A549 (cell line): ENCODE measurements around the gene DRGX. TPM values are rescaled to one million over a fixed set of nuclear protein-coding genes. Genes with fewer than 3 reads are reported as not detected.

Experiments used
- ATAC-seq, 2 experiments: fragments of 200-7000 bp in 1 of 2; fragments of >200 bp in 1 of 2; cut with Nextera tagmentation in 1 of 2; cut with Tn5 transposase in 1 of 2; 3 replicates each; pipeline versions ENCODE4 v1.8.0 to v1.9.1; 2018 to 2020; ENCODE audit warnings: mild to moderate bottlenecking in 1 of 2, moderate library complexity in 1 of 2
- CTCF ChIA-PET: fragments of 300-600 bp; sonication (Branson Sonifier 250); formaldehyde crosslinking; extraction: SDS; loops from one replicate; lab custom pipeline; 2021; ENCODE audit warnings: antibody characterized with exemption, inconsistent platforms; lab: Yijun Ruan, JAX
- POLR2A ChIA-PET: fragments of 350-600 bp; formaldehyde crosslinking; extraction: SDS; loops from one replicate; lab custom pipeline; 2021; ENCODE audit warnings: antibody characterized with exemption, inconsistent platforms; lab: Yijun Ruan, JAX
- DNase-seq, 2 experiments: peaks; one replicate each; pipeline versions ENCODE4 v3.0.0 to v3.0.0-alpha.2; 2011 to 2016; ENCODE audit warnings: low read depth in 1 of 2, low spot score in 1 of 2
- FAIRE-seq: peaks from 2 replicates; lab custom pipeline; 2011; peaks lifted over from hg19 to GRCh38; lab: Jason Lieb, UNC
- H3K27ac ChIP-seq, 2 experiments: fragments of >200 bp; sonication (Bioruptor Twin); formaldehyde crosslinking; 3 replicates each; pipeline ENCODE4 v1.5.1; 2016 to 2017
- H3K4me1 ChIP-seq: fragments of >200 bp; sonication (Bioruptor Twin); formaldehyde crosslinking; 3 replicates; pipeline ENCODE4 v1.6.1; 2016
- H3K4me2 ChIP-seq: fragments of >200 bp; sonication (Bioruptor Twin); formaldehyde crosslinking; 3 replicates; pipeline ENCODE4 v1.6.1; 2016
- H3K4me3 ChIP-seq: fragments of >200 bp; sonication (Bioruptor Twin); formaldehyde crosslinking; 3 replicates; pipeline ENCODE4 v1.5.1; 2016
- H3K9me3 ChIP-seq: fragments of >200 bp; sonication (Bioruptor Twin); formaldehyde crosslinking; 3 replicates; pipeline ENCODE4 v1.6.1; 2016
- BHLHE40 ChIP-seq: IDR thresholded peaks from 2 replicates; pipeline ENCODE4 v1.6.1; 2012; ENCODE audit warnings: low read depth, low read length, inconsistent platforms
- CBX2 ChIP-seq: fragments of 200-600 bp; sonication (generic); IDR thresholded peaks from 2 replicates; pipeline ENCODE4 v1.6.1; 2016; ENCODE audit warnings: low read depth, mild to moderate bottlenecking, borderline replicate concordance
- CBX8 ChIP-seq: fragments of 200-600 bp; sonication (generic); IDR thresholded peaks from 2 replicates; pipeline ENCODE4 v1.6.1; 2016
- CEBPB ChIP-seq, 2 experiments: fragments of >200 bp in 1 of 2; sonication (Bioruptor Twin) in 1 of 2; formaldehyde crosslinking in 1 of 2; IDR thresholded peaks; 2 replicates each; pipeline ENCODE4 v1.6.1; 2012 to 2016
- CHD4 ChIP-seq: fragments of 200-600 bp; sonication (generic); IDR thresholded peaks from 2 replicates; pipeline ENCODE4 v1.6.1; 2016; ENCODE audit warnings: antibody characterized with exemption, mild to moderate bottlenecking, borderline replicate concordance
- EHMT2 ChIP-seq: fragments of 200-600 bp; sonication (generic); IDR thresholded peaks from 2 replicates; pipeline ENCODE4 v1.6.1; 2016; ENCODE audit warnings: antibody characterized with exemption, low read depth, mild to moderate bottlenecking, moderate library complexity
- EP300 ChIP-seq, 2 experiments: fragments of >200 bp; sonication (Bioruptor Twin); formaldehyde crosslinking; IDR thresholded peaks; 2 replicates in 1 of 2; 3 replicates in 1 of 2; pipeline ENCODE4 v1.6.1; 2016 to 2017
- ESRRA ChIP-seq: fragments of 150-350 bp; IDR thresholded peaks from 2 replicates; pipeline ENCODE4 v1.6.1; 2014; ENCODE audit warnings: mild to moderate bottlenecking, low read length, borderline replicate concordance
- FOSB ChIP-seq: fragments of 250-450 bp; sonication (Bioruptor Pico); IDR thresholded peaks from 2 replicates; pipeline ENCODE4 v1.5.0; 2020; ENCODE audit warnings: mild to moderate bottlenecking, moderate library complexity
- FOXS1 ChIP-seq: fragments of 250-450 bp; sonication (Bioruptor Pico); IDR thresholded peaks from 2 replicates; pipeline ENCODE4 v1.5.0; 2020; ENCODE audit warnings: mild to moderate bottlenecking, moderate library complexity
- GATA3 ChIP-seq: IDR thresholded peaks from 2 replicates; pipeline ENCODE4 v1.6.1; 2012; ENCODE audit warnings: borderline replicate concordance
- HDAC2 ChIP-seq: fragments of 200-600 bp; sonication (generic); IDR thresholded peaks from 2 replicates; pipeline ENCODE4 v1.6.1; 2016
- HOXB5 ChIP-seq: fragments of 250-450 bp; sonication (Bioruptor Pico); IDR thresholded peaks from 2 replicates; pipeline ENCODE4 v1.5.0; 2020; ENCODE audit warnings: mild to moderate bottlenecking, moderate library complexity
- JUN ChIP-seq, 2 experiments: fragments of >200 bp; sonication (Bioruptor Twin); formaldehyde crosslinking; IDR thresholded peaks; 2 replicates in 1 of 2; 3 replicates in 1 of 2; pipeline ENCODE4 v1.6.1; 2016 to 2017
- KDM1A ChIP-seq: fragments of 200-600 bp; sonication (generic); IDR thresholded peaks from 2 replicates; pipeline ENCODE4 v1.6.1; 2016; ENCODE audit warnings: low read depth, mild to moderate bottlenecking
- KDM5A ChIP-seq: fragments of 200-600 bp; sonication (generic); IDR thresholded peaks from 2 replicates; pipeline ENCODE4 v1.6.1; 2016; ENCODE audit warnings: antibody characterized with exemption, mild to moderate bottlenecking
- MAX ChIP-seq: IDR thresholded peaks from 2 replicates; pipeline ENCODE4 v1.6.1; 2012
- MAZ ChIP-seq: fragments of 150-350 bp; IDR thresholded peaks from 2 replicates; pipeline ENCODE4 v1.6.1; 2014; ENCODE audit warnings: antibody characterized with exemption, low read depth, low read length, borderline replicate concordance
- NPAS2 ChIP-seq: fragments of 250-450 bp; sonication (Bioruptor Pico); IDR thresholded peaks from 2 replicates; pipeline ENCODE4 v1.8.0; 2022; ENCODE audit warnings: mild to moderate bottlenecking, moderate library complexity, borderline replicate concordance
- NR3C1 ChIP-seq: fragments of >200 bp; sonication (Bioruptor Twin); formaldehyde crosslinking; IDR thresholded peaks from 3 replicates; pipeline ENCODE4 v1.6.1; 2017
- POLR2A ChIP-seq: IDR thresholded peaks from 2 replicates; pipeline ENCODE4 v1.6.1; 2012; ENCODE audit warnings: mild to moderate bottlenecking, low read length
- POLR2AphosphoS2 ChIP-seq: conservative IDR thresholded peaks from 2 replicates; pipeline ENCODE4 v1.6.1; 2012; ENCODE audit warnings: low read length, improper control_type of control experiment, inconsistent platforms
- RCOR1 ChIP-seq: fragments of 150-350 bp; IDR thresholded peaks from 2 replicates; pipeline ENCODE4 v1.6.1; 2014; ENCODE audit warnings: antibody characterized with exemption, low read length, low read depth
- TFCP2L1 ChIP-seq: fragments of 250-450 bp; sonication (Bioruptor Pico); IDR thresholded peaks from 2 replicates; pipeline ENCODE4 v1.5.0; 2021; ENCODE audit warnings: mild to moderate bottlenecking
- TP53 ChIP-seq: fragments of 250-450 bp; sonication (Bioruptor Pico); IDR thresholded peaks from 2 replicates; pipeline ENCODE4 v1.5.0; 2021; ENCODE audit warnings: mild to moderate bottlenecking, moderate library complexity
- USF2 ChIP-seq: fragments of 450-650 bp; IDR thresholded peaks from 2 replicates; pipeline ENCODE4 v1.6.1; 2014; ENCODE audit warnings: antibody characterized with exemption
- ZFP36 ChIP-seq: fragments of 450-650 bp; IDR thresholded peaks from 2 replicates; pipeline ENCODE4 v1.6.1; 2014; ENCODE audit warnings: borderline replicate concordance; ENCODE audit not compliant: partially characterized antibody
- WGBS: methylation state at CpG from one replicate; pipeline ENCODE4 v1.1.6; 2017; ENCODE audit errors: missing lambda C conversion rate; 5-methylcytosine and 5-hydroxymethylcytosine counted together
- polyA plus RNA-seq, 4 experiments: library from polyadenylated mRNA; depleted of rRNA in 3 of 4; stranded (reverse); fragments of >200 nt; fragmentation: RNase III in 1 of 4; extraction: RNeasy Plus Mini Kit Qiagen cat#74134 plus additional on column Dnase treatment in 1 of 4; gene quantifications; 2 replicates in 3 of 4; 3 replicates in 1 of 4; pipeline ENCODE4 v1.2.3, GENCODE V29; 2011 to 2017
- TF ChIP-seq, protein P1 (sequence below): fragments of >200 bp; sonication (Bioruptor Twin); formaldehyde crosslinking; IDR thresholded peaks from 2 replicates; pipeline ENCODE4 v1.6.1; 2016
- TF ChIP-seq, protein P2 (sequence below): IDR thresholded peaks from 2 replicates; pipeline ENCODE4 v1.6.1; 2012
- TF ChIP-seq, protein P3 (sequence below): fragments of 200-600 bp; sonication (generic); IDR thresholded peaks from 2 replicates; pipeline ENCODE4 v1.6.1; 2016; ENCODE audit warnings: antibody characterized with exemption, mild to moderate bottlenecking, moderate library complexity
- TF ChIP-seq, protein P4 (sequence below): IDR thresholded peaks from 2 replicates; pipeline ENCODE4 v1.6.1; 2012; ENCODE audit warnings: low read depth, borderline replicate concordance

The DRGX gene
- polyA plus RNA-seq, 2 of the 4 experiments (the other 2 are of a cell fraction) = not detected

DNA sequence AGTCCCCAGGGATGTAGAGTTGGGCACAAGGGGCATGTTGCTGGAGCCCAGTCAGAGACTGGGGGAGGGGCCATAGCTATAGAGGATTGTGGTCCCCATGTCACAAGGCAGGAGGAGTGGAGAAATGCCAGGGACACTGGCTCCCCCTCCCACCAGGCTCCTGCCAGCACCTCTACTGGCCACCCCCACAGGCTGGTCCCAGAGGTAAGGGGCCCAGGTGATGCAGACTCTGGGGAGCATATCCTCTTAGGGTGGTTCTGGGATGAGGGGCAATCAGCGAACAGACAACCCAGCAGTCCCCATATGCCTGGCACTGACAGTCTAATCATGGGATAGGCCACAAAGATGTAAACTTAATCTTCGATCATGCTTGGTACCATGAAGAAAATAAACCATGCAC is 75.7 kb downstream of the DRGX start:
- ATAC-seq (no peak), DNase-seq (no peak), FAIRE-seq (no peak)
- H3K9me3 ChIP-seq = no peaks in the 10 kb centered on the region
- ChIA-PET CTCF (no interaction called here), POLR2A (no interaction called here)
- 0% methylated on average over 2 of the region's 2 CpGs for WGBS
- H3K4me1 ChIP-seq = no peaks in the 10 kb centered on the region
- TF ChIP-seq POLR2A = no peak
- TF ChIP-seq CBX8 = no peak
- H3K4me2 ChIP-seq = no peak overlapping the region
- H3K27ac ChIP-seq = no peak overlapping the region
- H3K4me3 ChIP-seq = no peak overlapping the region

GRCh38 chr10:49319206-49319605 is 76.7 kb downstream of the DRGX start:
- no peak for DNase-seq
- Histone ChIP-seq H3K4me2 (no peak overlapping the region), H3K27ac (no peak overlapping the region), H3K4me3 (no peak overlapping the region), H3K4me1 (no peaks in the 10 kb centered on the region)
- no peak for ATAC-seq
- POLR2A ChIA-PET = no interaction called here
- TF ChIP-seq USF2 (no peak), KDM5A (no peak), RCOR1 (no peak), GATA3 (no peak), JUN (IDR thresholded peaks at IDR 0.05) (no peak), HDAC2 (no peak), TP53 (CRISPR knock-in tag) (no peak), MAZ (no peak), EHMT2 (no peak), MAX (no peak), NR3C1 (no peak), NPAS2 (CRISPR knock-in tag) (no peak)
- TF ChIP-seq, protein P1, sequence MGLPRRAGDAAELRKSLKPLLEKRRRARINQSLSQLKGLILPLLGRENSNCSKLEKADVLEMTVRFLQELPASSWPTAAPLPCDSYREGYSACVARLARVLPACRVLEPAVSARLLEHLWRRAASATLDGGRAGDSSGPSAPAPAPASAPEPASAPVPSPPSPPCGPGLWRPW = no peak
- TF ChIP-seq, protein P2, sequence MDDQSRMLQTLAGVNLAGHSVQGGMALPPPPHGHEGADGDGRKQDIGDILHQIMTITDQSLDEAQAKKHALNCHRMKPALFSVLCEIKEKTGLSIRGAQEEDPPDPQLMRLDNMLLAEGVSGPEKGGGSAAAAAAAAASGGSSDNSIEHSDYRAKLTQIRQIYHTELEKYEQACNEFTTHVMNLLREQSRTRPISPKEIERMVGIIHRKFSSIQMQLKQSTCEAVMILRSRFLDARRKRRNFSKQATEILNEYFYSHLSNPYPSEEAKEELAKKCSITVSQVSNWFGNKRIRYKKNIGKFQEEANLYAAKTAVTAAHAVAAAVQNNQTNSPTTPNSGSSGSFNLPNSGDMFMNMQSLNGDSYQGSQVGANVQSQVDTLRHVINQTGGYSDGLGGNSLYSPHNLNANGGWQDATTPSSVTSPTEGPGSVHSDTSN = no peak
- TF ChIP-seq, protein P3, sequence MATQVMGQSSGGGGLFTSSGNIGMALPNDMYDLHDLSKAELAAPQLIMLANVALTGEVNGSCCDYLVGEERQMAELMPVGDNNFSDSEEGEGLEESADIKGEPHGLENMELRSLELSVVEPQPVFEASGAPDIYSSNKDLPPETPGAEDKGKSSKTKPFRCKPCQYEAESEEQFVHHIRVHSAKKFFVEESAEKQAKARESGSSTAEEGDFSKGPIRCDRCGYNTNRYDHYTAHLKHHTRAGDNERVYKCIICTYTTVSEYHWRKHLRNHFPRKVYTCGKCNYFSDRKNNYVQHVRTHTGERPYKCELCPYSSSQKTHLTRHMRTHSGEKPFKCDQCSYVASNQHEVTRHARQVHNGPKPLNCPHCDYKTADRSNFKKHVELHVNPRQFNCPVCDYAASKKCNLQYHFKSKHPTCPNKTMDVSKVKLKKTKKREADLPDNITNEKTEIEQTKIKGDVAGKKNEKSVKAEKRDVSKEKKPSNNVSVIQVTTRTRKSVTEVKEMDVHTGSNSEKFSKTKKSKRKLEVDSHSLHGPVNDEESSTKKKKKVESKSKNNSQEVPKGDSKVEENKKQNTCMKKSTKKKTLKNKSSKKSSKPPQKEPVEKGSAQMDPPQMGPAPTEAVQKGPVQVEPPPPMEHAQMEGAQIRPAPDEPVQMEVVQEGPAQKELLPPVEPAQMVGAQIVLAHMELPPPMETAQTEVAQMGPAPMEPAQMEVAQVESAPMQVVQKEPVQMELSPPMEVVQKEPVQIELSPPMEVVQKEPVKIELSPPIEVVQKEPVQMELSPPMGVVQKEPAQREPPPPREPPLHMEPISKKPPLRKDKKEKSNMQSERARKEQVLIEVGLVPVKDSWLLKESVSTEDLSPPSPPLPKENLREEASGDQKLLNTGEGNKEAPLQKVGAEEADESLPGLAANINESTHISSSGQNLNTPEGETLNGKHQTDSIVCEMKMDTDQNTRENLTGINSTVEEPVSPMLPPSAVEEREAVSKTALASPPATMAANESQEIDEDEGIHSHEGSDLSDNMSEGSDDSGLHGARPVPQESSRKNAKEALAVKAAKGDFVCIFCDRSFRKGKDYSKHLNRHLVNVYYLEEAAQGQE = no peak
- TF ChIP-seq, all 56 proteins: peak for 0
- 100% methylated on average over 1 of the region's 1 CpG for WGBS
- CTCF ChIA-PET = no interaction called here
- H3K9me3 ChIP-seq = no peaks in the 10 kb centered on the region
- no peak for FAIRE-seq

GRCh38 chr10:49318755-49319154 is 77.1 kb downstream of the DRGX start:
- ATAC-seq = no peak
- Histone ChIP-seq H3K4me1 (no peaks in the 10 kb centered on the region), H3K4me3 (no peak overlapping the region), H3K27ac (no peak overlapping the region), H3K9me3 (no peaks in the 10 kb centered on the region), H3K4me2 (no peak overlapping the region)
- POLR2A ChIA-PET = no interaction called here
- no peak for FAIRE-seq
- TF ChIP-seq CHD4 = no peak
- TF ChIP-seq ZFP36 = no peak
- no peak for TF ChIP-seq FOSB (CRISPR knock-in tag)
- no peak for TF ChIP-seq POLR2A
- no peak for TF ChIP-seq TFCP2L1
- no peak for TF ChIP-seq HOXB5 (CRISPR knock-in tag)
- TF ChIP-seq MAZ = no peak
- TF ChIP-seq, protein P4, sequence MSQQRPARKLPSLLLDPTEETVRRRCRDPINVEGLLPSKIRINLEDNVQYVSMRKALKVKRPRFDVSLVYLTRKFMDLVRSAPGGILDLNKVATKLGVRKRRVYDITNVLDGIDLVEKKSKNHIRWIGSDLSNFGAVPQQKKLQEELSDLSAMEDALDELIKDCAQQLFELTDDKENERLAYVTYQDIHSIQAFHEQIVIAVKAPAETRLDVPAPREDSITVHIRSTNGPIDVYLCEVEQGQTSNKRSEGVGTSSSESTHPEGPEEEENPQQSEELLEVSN = no peak
- no peak for TF ChIP-seq NPAS2 (CRISPR knock-in tag)
- no peak for TF ChIP-seq BHLHE40
- no peak for TF ChIP-seq ESRRA
- TF ChIP-seq POLR2AphosphoS2 = no peak
- no peak for TF ChIP-seq CEBPB (IDR thresholded peaks at IDR 0.05)
- no peak for TF ChIP-seq TP53 (CRISPR knock-in tag)
- no peak for TF ChIP-seq KDM1A
- TF ChIP-seq FOXS1 (CRISPR knock-in tag) = no peak
- TF ChIP-seq CBX2 = no peak
- no peak for TF ChIP-seq EP300 (IDR thresholded peaks at IDR 0.05)
- no peak for DNase-seq
- CTCF ChIA-PET = no interaction called here
